ENCODE data around the gene ATAD3C.
"Not testable (repeated sequence)": the region's sequence is repeated elsewhere in the genome, so short reads cannot be mapped to it uniquely, and the experiment has no call there.

Gene ATAD3C

DNA sequence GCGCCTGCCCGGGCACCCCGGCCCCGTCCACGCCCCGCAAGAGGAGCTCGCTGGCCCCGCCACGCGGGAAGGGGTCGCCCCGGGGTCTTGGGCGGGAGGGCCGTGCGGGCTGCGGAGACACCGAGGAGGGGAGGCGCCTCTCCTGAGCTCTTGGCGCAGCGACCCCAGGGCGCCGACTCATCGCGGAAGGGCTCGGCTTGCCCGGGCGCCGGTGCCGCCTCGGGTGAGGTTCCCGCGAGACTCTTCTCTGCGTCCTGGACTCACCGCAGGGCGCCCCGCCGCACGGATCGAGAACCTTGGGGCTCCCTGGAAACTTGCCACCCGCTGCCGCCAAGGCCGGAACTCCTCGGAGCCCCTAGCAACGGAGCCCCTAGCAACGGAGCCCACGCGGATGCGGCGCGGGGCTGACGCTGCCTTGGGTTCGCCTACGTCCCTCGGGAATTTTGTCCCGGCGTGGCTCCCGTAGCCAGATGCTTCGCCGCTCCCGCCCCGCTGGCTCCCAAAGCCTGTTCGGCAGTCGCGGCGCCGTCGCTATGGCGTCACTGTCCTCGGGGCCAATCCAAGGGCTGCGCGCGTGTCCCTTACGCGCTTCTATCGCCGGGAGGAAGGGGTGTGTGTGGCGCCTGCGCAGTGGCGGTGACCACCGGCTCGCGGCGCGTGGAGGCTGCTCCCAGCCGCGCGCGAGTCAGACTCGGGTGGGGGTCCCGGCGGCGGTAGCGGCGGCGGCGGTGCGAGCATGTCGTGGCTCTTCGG is 62.2 kb downstream of the ATAD3C start, which contains the start of gene ATAD3A:
ATAD3A (plus strand) TSS at position 630 of the 753 bp plus-strand sequence; CDS start at position 737, 107 bp downstream.
- DNase-seq = peak; percentile 93

DNA sequence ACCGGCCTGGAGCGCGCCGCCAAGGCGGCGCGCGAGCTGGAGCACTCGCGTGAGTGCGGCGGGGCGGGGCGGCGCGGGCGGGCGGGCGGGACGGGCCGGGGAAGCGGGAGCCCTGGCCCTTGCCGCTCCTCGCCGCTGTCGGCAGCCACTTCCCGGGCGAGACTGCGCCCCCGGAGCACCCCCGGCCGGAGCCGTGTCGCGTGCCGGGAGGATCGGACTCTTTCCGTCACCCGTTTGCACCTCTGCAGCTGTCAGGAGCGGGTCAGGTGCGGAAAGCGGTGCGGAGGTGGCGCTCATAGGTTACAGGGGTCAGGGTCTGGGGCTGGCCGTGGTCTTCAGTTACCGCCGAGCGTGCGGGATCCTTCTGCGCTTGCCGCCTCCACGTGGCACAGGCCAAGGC is 62.9 kb downstream of the ATAD3C start:
- peak; percentile 44 for DNase-seq

DNA sequence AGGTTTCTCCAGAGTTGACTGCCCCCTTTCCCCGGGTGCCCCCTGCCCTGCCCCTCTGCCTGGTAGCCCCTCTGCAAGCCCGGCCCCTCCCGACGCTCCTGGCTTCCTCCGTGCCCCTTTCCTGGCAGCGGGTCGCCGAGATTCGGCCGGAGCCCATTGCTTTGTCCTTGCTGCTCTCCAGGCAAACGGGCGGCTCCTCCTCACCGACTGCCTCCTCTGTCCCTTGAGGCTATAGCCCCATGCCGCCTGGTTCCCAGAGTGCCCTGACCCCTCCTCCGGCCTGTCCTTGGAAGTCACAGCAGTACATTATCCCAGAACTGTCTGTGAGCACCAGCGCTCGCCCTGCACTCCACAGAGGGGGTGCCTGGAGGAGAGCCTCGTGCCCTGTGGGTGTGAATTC is 64.2 kb downstream of the ATAD3C start:
- not testable (repeated sequence) for DNase-seq

DNA sequence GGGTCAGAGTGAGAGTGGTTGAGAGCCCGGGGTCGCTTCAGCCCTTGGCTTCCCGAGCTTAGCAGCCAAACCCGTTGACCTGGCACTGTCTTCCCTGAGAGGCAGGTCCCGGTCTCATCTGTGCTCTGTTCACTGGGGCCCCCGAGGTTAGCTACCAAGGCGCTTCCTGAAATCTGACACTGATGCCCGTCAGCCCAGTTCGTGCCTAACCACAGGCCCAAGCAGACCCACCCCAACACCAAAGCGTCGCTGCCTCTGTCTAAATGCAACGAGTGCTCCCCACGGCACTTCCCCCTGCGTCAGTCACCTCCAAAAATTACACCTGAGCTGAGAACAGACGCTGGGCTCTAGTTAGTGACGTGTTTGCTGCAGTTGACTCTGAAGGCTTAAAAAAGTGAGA is 64.9 kb downstream of the ATAD3C start:
- not testable (repeated sequence) for DNase-seq

- DNase-seq = not testable (repeated sequence)
These were observed 67.4 kb downstream of the ATAD3C start for GRCh38 chr1:1516923-1517322.

DNA sequence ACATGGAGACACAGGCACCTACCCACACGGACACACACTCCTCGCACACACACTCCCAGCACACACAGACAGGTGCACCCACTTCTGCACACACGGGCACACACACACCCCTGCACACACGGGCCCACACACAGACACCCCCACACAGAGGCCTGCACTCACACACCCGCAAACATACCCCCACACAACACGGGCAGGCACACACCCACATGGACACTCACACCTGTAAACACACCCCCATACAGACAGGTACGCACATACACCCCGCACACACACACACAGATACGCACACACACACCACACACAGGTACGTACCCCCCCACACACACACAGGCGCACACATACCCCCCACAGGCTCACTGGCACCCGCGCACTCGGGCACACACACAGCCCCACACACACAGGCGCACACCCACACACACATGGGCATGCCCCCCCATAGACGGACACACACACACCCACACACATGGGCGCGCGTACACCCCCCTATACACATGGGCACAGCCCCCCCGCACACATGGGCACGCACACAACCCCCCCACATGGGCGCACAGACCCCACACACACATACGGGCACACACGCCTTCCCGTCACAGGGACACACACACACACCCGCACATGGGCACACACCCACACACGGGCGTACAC is 68.6 kb downstream of the ATAD3C start:
- DNase-seq = no peak

DNA sequence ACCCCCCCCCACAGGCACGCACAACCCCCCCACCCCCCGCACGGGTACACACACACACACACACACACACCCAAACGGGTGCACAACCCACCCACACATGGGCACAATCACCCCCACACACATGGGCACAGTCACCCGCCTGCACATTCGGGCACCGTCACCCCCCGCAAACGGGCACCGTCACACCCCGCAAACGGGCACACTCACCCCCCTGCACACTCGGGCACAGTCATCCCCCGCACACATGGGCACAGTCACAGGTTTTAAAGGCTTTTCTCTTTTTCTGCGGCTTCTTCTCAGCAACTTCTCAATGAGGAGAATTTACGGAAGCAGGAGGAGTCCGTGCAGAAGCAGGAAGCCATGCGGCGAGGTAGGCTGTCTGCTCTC is 69.1 kb downstream of the ATAD3C start:
- not testable (repeated sequence) for DNase-seq

Data from activated T-cell treated with anti-CD3 and anti-CD28 coated beads, Interleukin-2, amount 50 U/mL, for 1 hour (primary cell).